Smooth muscle cell (in vitro differentiated cells): ENCODE data around the gene CEP170. TPM values are rescaled to one million over a fixed set of nuclear protein-coding genes. Genes with fewer than 3 reads are reported as not detected.
A peak's percentile ranks its signal among the peaks of the same experiment; 100 is the strongest.

Source experiments
- DNase-seq: peaks from one replicate; lab custom pipeline; 2025; ENCODE audit not compliant: unreplicated experiment; lab: John Stamatoyannopoulos, UW
- H2AFZ ChIP-seq: fragments of 200-600 bp; sonication (generic); 2 replicates; pipeline ENCODE4 v1.6.0; 2016; ENCODE audit warnings: antibody characterized with exemption, low read depth, mild to moderate bottlenecking
- H3F3A ChIP-seq: fragments of 200-600 bp; sonication (generic); 2 replicates; pipeline ENCODE4 v1.6.0; 2017; ENCODE audit warnings: antibody characterized with exemption, low read depth
- H3K27ac ChIP-seq: fragments of 200-600 bp; sonication (generic); 2 replicates; pipeline ENCODE4 v1.5.1; 2016; ENCODE audit warnings: low read depth, mild to moderate bottlenecking
- H3K27me3 ChIP-seq: fragments of 200-600 bp; sonication (generic); 2 replicates; pipeline ENCODE4 v1.6.1; 2016; ENCODE audit warnings: low read depth, mild to moderate bottlenecking
- H3K36me3 ChIP-seq: fragments of 200-600 bp; sonication (generic); 2 replicates; pipeline ENCODE4 v1.5.1; 2016; ENCODE audit warnings: low read depth
- H3K4me1 ChIP-seq: fragments of 200-600 bp; sonication (generic); 2 replicates; pipeline ENCODE4 v1.5.1; 2016; ENCODE audit warnings: low read depth
- H3K4me2 ChIP-seq: fragments of 200-600 bp; sonication (generic); 2 replicates; pipeline ENCODE4 v1.6.0; 2016; ENCODE audit warnings: mild to moderate bottlenecking
- H3K4me3 ChIP-seq: fragments of 200-600 bp; sonication (generic); 2 replicates; pipeline ENCODE4 v1.5.1; 2016; ENCODE audit warnings: mild to moderate bottlenecking
- H3K79me2 ChIP-seq: fragments of 200-600 bp; sonication (generic); 2 replicates; pipeline ENCODE4 v1.6.0; 2016; ENCODE audit warnings: low read depth, mild to moderate bottlenecking
- H3K9ac ChIP-seq: fragments of 200-600 bp; sonication (generic); 2 replicates; pipeline ENCODE4 v1.6.0; 2016; ENCODE audit warnings: low read depth
- H3K9me3 ChIP-seq: fragments of 200-600 bp; sonication (generic); replicated peaks from 2 replicates; pipeline ENCODE4 v1.5.1; 2016; ENCODE audit warnings: low read depth
- H4K20me1 ChIP-seq: fragments of 200-600 bp; sonication (generic); 2 replicates; pipeline ENCODE4 v1.6.0; 2016; ENCODE audit warnings: low read depth
- CTCF ChIP-seq: fragments of 200-600 bp; sonication (generic); IDR thresholded peaks from 2 replicates; pipeline ENCODE4 v1.5.1; 2017; ENCODE audit warnings: borderline replicate concordance, mild to moderate bottlenecking, antibody characterized with exemption; ENCODE audit not compliant: insufficient read depth, poor library complexity, severe bottlenecking
- WGBS: methylation state at CpG from one replicate; pipeline ENCODE4 v1.1.7; 2016; ENCODE audit warnings: low lambda C conversion rate; 5-methylcytosine and 5-hydroxymethylcytosine counted together
- polyA plus RNA-seq: library from polyadenylated mRNA; unstranded; fragments of >200 nt; fragmentation: Nextera tagmentation; extraction: Ambion mirVana; gene quantifications from 2 replicates; pipeline ENCODE4 v1.2.1, GENCODE V29; 2016
- total RNA-seq: library from RNA; depleted of rRNA; stranded (reverse); fragments of >200 nt; gene quantifications from 2 replicates; pipeline ENCODE4 v1.2.3, GENCODE V29; 2014

CEP170 gene
- total and polyA plus RNA-seq, 2 experiments from 2014 or later: 76.0 to 145 TPM

DNA sequence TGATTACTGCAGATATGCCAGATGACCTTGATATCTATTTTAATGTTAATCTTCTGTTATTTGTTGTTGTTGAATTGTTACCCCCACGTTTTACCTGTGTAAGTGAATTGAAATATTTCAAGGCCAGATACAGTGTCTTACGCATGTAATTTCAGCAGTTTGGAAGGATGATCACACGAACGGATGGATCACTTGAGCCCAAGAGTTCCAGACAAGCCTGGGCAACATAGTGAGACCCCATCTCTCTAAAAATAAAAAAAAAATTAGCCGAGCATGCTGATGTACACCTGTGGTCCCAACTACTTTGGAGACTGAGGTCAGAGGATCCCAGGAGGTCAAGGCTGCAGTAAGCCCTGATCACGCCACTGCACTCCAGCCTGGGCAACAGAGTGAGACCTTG, 33.0 kb upstream of the CEP170 start:
- Histone ChIP-seq H3K4me1 (peaks cover 21% of the 10 kb centered on the region), H3K36me3 (no peaks in the 10 kb centered on the region), H3K9ac (peak overlapping the region; percentile 6), H4K20me1 (no peaks in the 10 kb centered on the region), H3K9me3 (no peaks in the 10 kb centered on the region), H3K4me2 (peak overlapping the region; percentile 52), H3K27ac (peak overlapping the region; percentile 98), H3K27me3 (no peaks in the 10 kb centered on the region), H3K4me3 (no peak overlapping the region), H2AFZ (no peak overlapping the region), H3K79me2 (peaks cover 35% of the 10 kb centered on the region), H3F3A (peaks cover 25% of the 10 kb centered on the region)
- WGBS: 96% methylated on average over 6 of the region's 6 CpGs
- TF ChIP-seq CTCF: no peak
- no peak for DNase-seq

GRCh38 chr1:243287652-243288051, 32.6 kb upstream of the CEP170 start:
- Histone ChIP-seq H3K27me3 (no peaks in the 10 kb centered on the region), H3K36me3 (no peaks in the 10 kb centered on the region), H3F3A (peaks cover 27% of the 10 kb centered on the region), H3K9me3 (no peaks in the 10 kb centered on the region), H3K4me3 (no peak overlapping the region), H3K4me1 (peaks cover 21% of the 10 kb centered on the region), H3K27ac (peak overlapping the region; percentile 98), H4K20me1 (no peaks in the 10 kb centered on the region), H3K79me2 (peaks cover 35% of the 10 kb centered on the region), H3K4me2 (peak overlapping the region; percentile 52), H2AFZ (no peak overlapping the region), H3K9ac (peak overlapping the region; percentile 38)
- WGBS: 6% methylated on average over 1 of the region's 1 CpG
- no peak for DNase-seq
- TF ChIP-seq CTCF: no peak

GRCh38 chr1:243287123-243287460, 32.0 kb upstream of the CEP170 start:
- peaks cover 21% of the 10 kb centered on the region for H3K4me1 ChIP-seq
- no peak for DNase-seq
- TF ChIP-seq CTCF: no peak
- no peaks in the 10 kb centered on the region for H3K9me3 ChIP-seq
- H3K4me2 ChIP-seq: peak overlapping the region; percentile 52
- H3F3A ChIP-seq: peaks cover 27% of the 10 kb centered on the region
- no peaks in the 10 kb centered on the region for H4K20me1 ChIP-seq
- H3K9ac ChIP-seq: peak overlapping the region; percentile 38
- no peaks in the 10 kb centered on the region for H3K27me3 ChIP-seq
- H3K4me3 ChIP-seq: no peak overlapping the region
- peak overlapping the region; percentile 98 for H3K27ac ChIP-seq
- H3K36me3 ChIP-seq: no peaks in the 10 kb centered on the region
- H2AFZ ChIP-seq: no peak overlapping the region
- WGBS: 39% methylated on average over 2 of the region's 2 CpGs
- peaks cover 29% of the 10 kb centered on the region for H3K79me2 ChIP-seq

DNA sequence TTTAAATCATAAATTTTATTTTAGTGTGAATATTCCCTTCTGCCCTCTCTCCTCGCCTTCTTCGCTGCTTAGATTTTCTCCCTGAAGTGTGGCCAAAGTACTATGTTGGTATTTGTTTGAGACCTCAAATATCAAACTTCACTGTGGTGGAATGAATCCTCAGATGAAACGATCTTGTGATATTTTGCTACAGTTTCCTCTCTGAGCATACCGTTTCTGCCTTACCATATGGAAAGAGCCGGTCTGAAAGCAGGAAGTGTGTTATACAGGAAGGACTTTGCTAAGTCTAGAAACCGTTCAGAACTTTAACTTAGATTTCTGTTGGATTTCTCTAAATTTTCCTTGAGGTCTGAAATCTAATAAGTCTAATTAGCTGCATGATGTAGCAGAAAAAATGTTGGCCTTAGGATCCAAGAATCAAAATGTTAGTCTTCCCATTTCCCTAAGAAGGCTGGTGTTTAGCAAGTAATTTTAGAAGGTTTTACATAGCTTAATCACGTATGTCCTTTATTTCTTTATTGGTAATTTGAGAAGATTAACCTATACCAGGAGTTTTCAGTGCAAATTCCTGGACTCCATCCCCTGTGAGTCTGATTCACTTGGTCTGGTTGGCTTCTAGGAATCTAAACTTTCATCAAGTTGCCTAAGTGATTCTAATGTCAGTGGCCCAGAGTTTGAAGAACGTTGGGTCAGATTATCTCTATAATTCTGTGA, 31.5 kb upstream of the CEP170 start:
- Histone ChIP-seq H3K36me3 (no peaks in the 10 kb centered on the region), H3K9ac (peak overlapping the region; percentile 38), H3K27me3 (no peaks in the 10 kb centered on the region), H3K4me2 (peak overlapping the region; percentile 52), H3K4me3 (no peak overlapping the region), H3F3A (peaks cover 27% of the 10 kb centered on the region), H3K9me3 (no peaks in the 10 kb centered on the region), H2AFZ (no peak overlapping the region), H3K79me2 (peaks cover 27% of the 10 kb centered on the region), H3K27ac (peak overlapping the region; percentile 98), H3K4me1 (peaks cover 16% of the 10 kb centered on the region), H4K20me1 (no peaks in the 10 kb centered on the region)
- WGBS: 47% methylated on average over 8 of the region's 8 CpGs
- no peak for TF ChIP-seq CTCF
- DNase-seq: no peak
